KBM-7 (cell line): ENCODE data around the gene MNX1.

ENCODE experiments used
- DNase-seq: peaks from one replicate; pipeline ENCODE4 v3.0.0-alpha.2; 2015
- in situ Hi-C: fragments of 300-500 bp; cut with MboI; formaldehyde crosslinking; loops from 2 replicates; pipeline ENCODE4 v1.14.3; 2020; ENCODE audit warnings: low sequenced_read_pairs, low pct_unique_long_range_greater_than_20kb, mixed read lengths

MNX1 gene

GRCh38 chr7:157005456-157006204, 4.8 kb downstream of the MNX1 start:
- DNase-seq: no peak
- in situ Hi-C loops: no loop called here

DNA sequence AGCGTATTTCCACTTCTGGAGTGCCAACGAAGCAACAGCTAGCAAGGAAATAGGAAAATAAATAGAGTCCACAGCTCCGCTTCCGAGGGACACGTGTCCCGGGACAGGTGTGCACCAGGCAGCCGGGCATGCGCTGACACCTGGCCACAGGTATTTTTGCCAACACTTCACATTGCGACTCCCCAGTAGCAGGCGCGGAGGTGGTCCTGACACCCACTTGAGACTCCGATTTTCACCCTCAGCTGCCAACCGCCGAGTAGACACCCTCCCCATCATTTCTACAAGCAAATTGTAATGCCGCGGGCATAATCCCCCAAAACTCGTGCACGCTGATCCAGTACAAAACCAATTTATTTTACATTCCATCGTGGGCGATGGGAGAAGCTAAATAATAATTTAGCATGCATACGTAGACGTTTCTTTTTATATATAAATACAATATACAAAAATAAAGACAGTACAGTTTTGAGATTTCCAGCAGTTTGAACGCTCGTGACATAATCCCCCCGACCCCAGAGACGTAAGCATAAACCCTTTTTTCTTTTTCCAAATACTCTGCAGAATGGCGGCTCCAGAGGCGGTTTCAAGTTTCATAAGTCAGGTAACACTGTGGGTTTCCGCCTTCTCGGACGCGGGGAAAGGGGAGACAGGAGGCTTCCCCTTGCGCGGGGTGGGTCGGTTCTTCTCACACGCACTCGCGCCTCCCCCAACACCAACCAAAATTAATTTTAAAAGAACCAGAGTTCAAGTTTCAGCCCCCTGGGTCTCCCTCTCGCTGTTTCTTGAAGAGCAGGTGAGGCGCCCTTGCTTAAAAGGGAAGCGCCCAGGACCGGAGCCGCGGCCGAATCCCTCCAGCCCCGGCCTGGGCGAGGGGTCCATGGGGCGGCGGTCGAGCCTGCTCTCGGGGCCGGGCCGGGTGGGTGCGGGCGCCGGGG, 5.7 kb downstream of the MNX1 start:
- in situ Hi-C loops: no loop called here
- no peak for DNase-seq

DNA sequence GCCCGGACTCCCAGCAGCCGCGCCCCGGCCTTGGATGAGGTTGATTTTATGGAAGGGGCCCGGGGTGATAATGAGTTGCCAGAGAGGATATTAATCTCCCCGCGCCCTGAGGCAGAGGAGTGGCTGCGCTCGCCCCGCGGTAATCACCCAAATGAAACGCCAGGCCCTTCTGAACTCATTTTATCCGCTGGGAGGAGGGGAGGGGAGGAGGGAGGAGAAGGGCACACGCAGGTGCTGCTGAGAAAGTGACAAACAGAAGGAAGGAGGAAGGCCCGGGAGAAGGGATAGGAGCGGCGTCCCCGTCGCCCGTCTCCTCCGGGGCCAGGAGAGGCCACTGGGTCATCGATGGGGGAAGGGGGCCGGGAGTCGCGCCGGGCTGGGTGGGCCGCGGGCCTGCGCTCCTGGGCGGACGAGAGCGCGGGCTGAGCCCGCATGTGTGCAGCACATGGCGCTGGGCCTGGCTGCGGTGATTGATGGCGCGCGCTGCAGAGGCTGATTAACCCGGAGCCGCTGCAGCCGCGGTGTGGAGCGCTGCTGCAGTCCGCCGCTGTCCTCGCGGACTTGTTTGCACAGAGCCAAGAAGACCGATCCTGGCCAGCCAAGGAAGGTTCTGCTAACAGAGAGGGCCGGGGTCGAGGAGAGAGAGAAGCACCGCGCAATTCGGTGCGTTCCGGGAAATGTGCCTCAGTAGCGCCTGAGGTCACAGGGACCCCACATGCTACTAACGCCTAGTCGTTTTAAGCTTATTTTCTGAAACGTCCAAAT, 6.5 kb downstream of the MNX1 start:
- in situ Hi-C loops: no loop called here
- no peak for DNase-seq

DNA sequence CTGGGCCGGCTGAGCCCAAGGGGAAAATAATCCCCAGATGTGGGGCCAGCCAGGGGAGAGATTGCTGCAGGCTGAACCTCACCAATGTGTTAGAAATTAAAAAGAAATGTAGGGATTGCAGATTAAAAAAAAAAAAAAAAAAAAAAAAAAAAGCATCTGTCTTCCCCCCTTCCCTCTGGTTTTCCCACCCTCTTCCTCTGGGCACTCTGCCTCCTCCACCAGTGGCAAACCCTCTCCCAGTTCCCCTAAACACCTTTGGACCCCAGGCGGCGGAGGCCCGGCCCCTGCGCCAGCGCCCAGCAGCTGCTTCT, 7.1 kb downstream of the MNX1 start:
- no peak for DNase-seq
- in situ Hi-C loops: no loop called here

DNA sequence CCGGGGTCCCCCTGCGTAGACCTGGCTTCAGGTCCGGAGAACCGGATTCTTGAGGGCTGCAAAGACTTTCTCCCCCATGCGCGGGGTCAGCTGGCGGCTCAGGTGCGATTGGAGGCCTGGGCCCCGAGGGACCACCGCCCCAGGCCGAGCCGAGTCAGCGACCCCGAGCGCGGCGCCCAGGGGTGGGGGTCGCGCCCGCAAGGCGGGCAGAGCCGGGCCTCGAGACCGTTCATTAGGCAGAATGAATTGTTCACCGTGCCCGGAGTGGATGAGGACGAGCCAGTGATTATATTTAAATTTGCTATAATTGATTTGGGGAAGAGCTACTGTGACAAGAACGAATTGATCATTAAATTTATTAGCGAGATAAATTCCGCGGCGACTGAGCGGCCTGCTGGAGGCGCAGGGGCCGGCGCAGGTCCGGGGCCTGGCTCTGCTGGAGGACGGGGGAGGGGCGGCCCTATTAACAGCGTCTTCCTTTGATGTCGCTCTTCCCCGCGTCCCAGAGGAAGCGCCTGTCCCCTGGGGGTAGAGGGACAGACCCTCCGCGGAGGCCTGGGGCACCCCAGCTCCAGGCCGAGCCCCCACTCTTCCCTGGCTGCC, 7.5 kb downstream of the MNX1 start:
- DNase-seq: no peak
- in situ Hi-C loops: no loop called here

DNA sequence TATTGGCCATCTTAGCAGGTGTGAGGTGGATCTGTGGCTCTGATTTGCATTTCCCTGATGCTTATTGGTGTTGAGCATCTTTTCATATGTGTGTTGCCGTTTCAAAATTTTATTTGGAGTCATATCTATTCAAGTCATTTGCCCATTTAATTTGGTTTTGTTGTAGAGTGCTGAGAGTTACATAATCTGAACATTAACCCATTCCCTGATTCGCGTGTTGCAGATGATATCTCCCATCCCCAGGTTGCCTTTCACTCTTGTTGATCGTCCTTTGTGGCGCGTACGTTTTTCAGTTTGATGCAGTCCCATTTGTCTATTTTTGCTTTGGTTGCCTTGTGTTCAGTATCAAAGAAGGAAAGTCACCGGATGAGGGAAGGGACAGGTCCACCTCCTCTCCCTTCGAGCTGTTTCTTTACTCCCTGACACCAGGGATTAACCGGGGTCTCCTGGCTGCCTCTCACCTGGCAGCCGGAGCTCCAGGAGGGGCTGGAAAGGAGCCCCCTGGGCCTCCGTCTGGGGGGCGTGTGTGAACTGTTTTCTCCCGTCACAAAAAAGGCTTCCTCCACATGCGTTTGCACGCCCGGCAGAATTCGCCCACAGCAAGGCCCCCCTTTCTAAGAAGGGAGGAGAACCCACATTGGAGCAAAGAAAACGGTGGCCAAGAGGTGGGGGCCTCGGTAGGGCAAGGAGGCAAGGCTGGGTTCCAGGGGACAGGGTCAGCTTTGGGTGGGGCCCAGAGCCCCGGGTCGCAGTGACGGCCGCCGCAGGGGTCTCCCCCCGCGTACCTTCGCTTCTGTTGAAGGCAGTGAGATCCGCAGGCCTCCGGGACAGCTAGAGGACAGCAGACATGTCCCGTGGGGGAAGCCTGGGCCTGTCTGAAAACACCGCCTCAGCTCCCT, 8.3 kb downstream of the MNX1 start:
- in situ Hi-C loops: no loop called here
- no peak for DNase-seq

GRCh38 chr7:157000741-157001653, 9.5 kb downstream of the MNX1 start:
- in situ Hi-C loops: no loop called here
- peak; percentile 26 for DNase-seq

DNA sequence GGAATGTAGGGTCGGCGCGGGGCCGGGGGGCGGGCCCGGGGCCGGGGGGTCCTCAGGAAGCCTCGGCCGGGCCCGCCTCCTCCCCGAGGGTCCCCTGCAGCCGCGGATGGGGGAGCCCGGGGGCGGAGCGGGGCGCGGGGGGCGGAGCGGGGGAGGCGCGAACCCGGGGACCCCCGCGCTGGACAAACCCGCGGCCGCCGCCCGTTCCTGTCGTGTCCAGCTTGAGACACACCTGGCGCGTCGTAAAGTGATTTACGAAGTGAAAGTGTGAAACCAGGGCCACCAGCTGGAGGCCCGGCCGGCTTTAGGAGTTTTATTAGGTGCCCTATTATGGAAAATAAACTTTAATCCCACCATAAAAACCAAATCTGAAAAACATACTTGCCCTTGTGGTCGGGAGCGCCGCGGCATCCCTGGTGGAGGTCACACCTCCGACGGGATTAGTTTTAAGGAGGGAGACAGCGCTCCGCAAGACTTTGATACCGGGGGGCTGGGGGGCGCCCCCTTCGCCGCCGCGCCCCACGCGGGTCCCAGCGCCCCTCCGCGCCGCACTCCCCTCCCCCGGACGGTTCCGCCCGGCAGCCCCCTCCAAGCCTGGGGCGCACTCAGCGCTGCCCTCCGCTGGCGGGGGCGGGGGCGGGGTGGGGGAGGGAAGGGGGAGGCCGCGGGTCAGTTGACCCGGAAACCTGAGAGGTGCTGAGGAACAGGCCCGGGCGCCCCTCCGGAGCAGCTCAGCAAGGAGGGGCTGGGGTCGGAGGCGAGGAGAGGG, 10.3 kb downstream of the MNX1 start:
- in situ Hi-C loops: no loop called here
- DNase-seq: no peak

- no peak for DNase-seq
- in situ Hi-C loops: no loop called here
These were observed 11.2 kb downstream of the MNX1 start for GRCh38 chr7:156998988-156999957.

DNA sequence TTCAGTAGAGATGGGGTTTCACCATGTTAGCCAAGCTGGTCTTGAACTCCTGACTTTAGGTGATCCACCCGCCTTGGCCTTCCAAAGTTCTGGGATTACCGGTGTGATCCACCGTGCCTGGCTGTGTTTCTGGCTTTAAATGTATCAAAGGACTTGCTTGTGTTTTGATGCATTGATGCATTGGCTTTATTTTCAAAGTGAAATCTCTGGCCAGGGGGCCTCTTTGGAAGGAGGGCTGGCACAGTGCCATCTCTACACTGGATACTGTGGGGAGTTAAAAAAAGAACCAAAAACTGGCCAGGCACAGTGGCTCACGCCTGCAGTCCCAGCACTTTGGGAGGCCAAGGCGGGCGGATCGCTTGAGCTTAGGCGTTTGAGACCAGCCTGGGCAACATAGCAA, 16.0 kb downstream of the MNX1 start:
- no peak for DNase-seq
- in situ Hi-C loops: no loop called here

- in situ Hi-C loops: no loop called here
- no peak for DNase-seq
These were observed 16.6 kb downstream of the MNX1 start for GRCh38 chr7:156993925-156994235.

DNA sequence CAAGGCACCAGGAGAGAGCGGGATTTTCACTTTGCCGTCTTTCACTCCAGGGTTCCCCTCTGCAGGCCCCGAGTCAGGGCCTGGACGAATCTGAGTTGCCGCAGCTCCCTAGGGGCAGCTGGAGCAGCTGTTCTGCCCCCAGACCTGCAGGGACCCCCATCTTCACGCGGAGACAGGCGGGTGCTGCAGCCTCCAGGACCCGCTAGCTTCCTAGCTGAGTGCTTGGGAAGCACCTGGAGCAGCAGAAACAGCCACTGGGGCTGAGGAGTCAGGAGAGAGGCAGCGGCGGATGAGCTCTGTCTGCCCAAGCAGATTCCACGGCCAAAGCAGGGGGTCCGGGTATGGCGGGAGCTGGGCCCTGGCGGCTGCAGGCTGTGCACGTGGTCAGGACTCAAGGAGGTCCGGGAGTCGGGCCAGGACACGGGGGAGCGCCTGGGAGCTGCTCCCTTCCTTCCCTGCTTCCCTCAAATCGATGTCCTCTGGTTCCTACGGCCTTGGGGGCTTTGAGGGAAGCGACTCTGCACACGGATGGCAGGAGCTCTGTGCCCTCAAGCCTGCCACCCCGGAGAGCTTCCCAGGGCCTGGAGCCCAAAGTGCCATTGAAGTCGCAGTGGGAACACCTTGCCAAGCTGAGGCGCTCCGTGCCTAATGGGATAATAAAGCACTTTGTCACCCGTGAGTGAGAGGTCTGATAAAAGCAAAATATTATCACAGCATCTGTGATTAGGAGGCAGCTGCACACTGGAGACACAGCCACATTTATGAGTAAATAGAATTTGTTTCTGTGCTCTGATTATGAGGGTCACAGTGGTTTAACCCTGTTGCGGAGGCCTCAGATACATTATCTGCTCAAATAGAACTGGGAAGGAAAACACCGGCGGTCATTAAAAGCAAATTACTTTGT, 17.2 kb downstream of the MNX1 start:
- in situ Hi-C loops: no loop called here
- no peak for DNase-seq

GRCh38 chr7:156989766-156990535, 20.5 kb downstream of the MNX1 start:
- no peak for DNase-seq

More at GRCh38 chr7:156989766-156990535, 20.5 kb downstream of the MNX1 start:
- in situ Hi-C loops: no loop called here
